ENCODE data around the gene KIF1B.
A peak's percentile ranks its signal among the peaks of the same experiment; 100 is the strongest.
"Not testable (repeated sequence)": the region's sequence is repeated elsewhere in the genome, so short reads cannot be mapped to it uniquely, and the experiment has no call there.

KIF1B gene

GRCh38 chr1:10210841-10211804, 753 bp downstream of the KIF1B start:
- DNase-seq (ENCODE audit: insufficient read length, low spot score) (peak; percentile 31), FAIRE-seq (no peak)
- no peak for TF ChIP-seq PAX5 (IDR thresholded peaks at IDR 0.05; ENCODE audit: insufficient read depth, low read length, severe bottlenecking)
- no peak for TF ChIP-seq POLR2A (IDR thresholded peaks at IDR 0.05; ENCODE audit: low read depth, low read length)
- TF ChIP-seq TAF1 (IDR thresholded peaks at IDR 0.05; ENCODE audit: low read depth, low read length): no peak
- TF ChIP-seq POU2F2 (IDR thresholded peaks at IDR 0.05; ENCODE audit: low read depth, low read length): no peak
- no peak for TF ChIP-seq POLR2AphosphoS5 (IDR thresholded peaks at IDR 0.05; ENCODE audit: low read depth, low read length)
- no peak for TF ChIP-seq SPI1 (IDR thresholded peaks at IDR 0.05; ENCODE audit: low read depth, low read length)

DNA sequence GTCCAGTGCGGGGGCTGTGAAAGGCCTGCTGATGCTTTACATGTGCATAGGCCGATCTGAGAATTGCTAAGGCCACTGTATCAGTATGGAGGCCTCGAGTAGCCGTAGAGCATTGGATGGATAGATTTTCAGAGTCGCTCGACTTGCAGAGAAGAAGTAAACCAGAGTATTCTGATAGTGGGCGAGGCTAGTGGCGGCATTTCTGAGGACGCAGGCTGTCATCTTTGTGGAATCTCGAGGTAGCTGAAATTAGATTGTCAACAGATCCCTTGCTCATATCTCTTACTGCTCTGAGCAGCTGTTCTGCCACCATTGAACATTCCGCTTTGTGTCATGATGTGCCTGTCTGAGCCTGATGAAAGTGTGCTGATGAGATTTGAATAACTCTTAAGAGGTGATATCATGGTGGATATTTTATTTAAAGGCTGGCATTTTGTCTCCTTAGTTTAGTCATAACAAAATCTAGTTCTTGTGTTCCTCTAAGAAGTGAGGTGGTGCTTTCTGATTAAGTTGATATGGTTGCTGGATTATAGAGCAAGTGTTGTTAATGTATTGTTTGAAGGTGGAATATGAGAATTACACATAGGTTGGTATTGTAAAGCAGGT, 1.5 kb downstream of the KIF1B start:
- TF ChIP-seq TAF1 (IDR thresholded peaks at IDR 0.05; ENCODE audit: low read depth, low read length) (no peak), POLR2AphosphoS5 (IDR thresholded peaks at IDR 0.05; ENCODE audit: low read depth, low read length) (no peak), POU2F2 (IDR thresholded peaks at IDR 0.05; ENCODE audit: low read depth, low read length) (no peak), PAX5 (IDR thresholded peaks at IDR 0.05; ENCODE audit: insufficient read depth, low read length, severe bottlenecking) (no peak), SPI1 (IDR thresholded peaks at IDR 0.05; ENCODE audit: low read depth, low read length) (no peak), POLR2A (IDR thresholded peaks at IDR 0.05; ENCODE audit: low read depth, low read length) (no peak)
- FAIRE-seq (peak; percentile 33), DNase-seq (ENCODE audit: insufficient read length, low spot score) (no peak)

GRCh38 chr1:10212476-10212875, 2.1 kb downstream of the KIF1B start:
- no peak for TF ChIP-seq PAX5 (IDR thresholded peaks at IDR 0.05; ENCODE audit: insufficient read depth, low read length, severe bottlenecking)
- no peak for TF ChIP-seq TAF1 (IDR thresholded peaks at IDR 0.05; ENCODE audit: low read depth, low read length)
- TF ChIP-seq POU2F2 (IDR thresholded peaks at IDR 0.05; ENCODE audit: low read depth, low read length): no peak
- no peak for TF ChIP-seq POLR2AphosphoS5 (IDR thresholded peaks at IDR 0.05; ENCODE audit: low read depth, low read length)
- no peak for TF ChIP-seq POLR2A (IDR thresholded peaks at IDR 0.05; ENCODE audit: low read depth, low read length)
- TF ChIP-seq SPI1 (IDR thresholded peaks at IDR 0.05; ENCODE audit: low read depth, low read length): no peak
- DNase-seq (ENCODE audit: insufficient read length, low spot score): no peak
- no peak for FAIRE-seq

DNA sequence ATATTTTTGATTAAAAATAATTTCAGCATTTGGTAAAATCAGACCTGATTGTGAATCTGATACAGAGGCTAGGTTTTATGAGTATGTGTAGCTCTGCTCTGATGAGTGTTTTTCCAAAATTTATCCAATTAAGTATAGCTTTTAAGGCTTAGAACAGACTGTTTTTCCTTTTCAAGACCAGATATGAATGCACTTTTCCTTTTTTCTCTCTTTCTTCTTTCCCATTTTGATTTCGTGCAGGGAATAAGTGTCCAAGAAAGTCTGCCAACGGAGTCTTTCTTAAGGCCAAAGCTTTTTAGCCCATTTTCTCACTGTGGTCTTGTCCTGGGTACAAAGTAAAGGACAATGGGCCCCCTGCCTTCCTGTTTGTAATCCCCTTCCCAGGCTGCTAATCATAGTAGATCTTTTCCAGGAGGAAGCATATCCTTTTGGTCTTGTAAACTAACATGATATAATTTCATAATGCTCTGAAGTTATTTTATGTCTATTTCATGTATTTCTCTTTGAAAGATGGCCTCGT, 2.9 kb downstream of the KIF1B start:
- no peak for FAIRE-seq
- DNase-seq (ENCODE audit: insufficient read length, low spot score): no peak
- TF ChIP-seq POLR2AphosphoS5 (IDR thresholded peaks at IDR 0.05; ENCODE audit: low read depth, low read length) (no peak), TAF1 (IDR thresholded peaks at IDR 0.05; ENCODE audit: low read depth, low read length) (no peak), POU2F2 (IDR thresholded peaks at IDR 0.05; ENCODE audit: low read depth, low read length) (no peak), PAX5 (IDR thresholded peaks at IDR 0.05; ENCODE audit: insufficient read depth, low read length, severe bottlenecking) (no peak), SPI1 (IDR thresholded peaks at IDR 0.05; ENCODE audit: low read depth, low read length) (no peak), POLR2A (IDR thresholded peaks at IDR 0.05; ENCODE audit: low read depth, low read length) (no peak)

GRCh38 chr1:10216090-10216749, 5.8 kb downstream of the KIF1B start:
- no peak for DNase-seq (ENCODE audit: insufficient read length, low spot score)
- FAIRE-seq: no peak
- TF ChIP-seq SPI1 (IDR thresholded peaks at IDR 0.05; ENCODE audit: low read depth, low read length): peak; percentile 43
- TF ChIP-seq PAX5 (IDR thresholded peaks at IDR 0.05; ENCODE audit: insufficient read depth, low read length, severe bottlenecking): no peak

DNA sequence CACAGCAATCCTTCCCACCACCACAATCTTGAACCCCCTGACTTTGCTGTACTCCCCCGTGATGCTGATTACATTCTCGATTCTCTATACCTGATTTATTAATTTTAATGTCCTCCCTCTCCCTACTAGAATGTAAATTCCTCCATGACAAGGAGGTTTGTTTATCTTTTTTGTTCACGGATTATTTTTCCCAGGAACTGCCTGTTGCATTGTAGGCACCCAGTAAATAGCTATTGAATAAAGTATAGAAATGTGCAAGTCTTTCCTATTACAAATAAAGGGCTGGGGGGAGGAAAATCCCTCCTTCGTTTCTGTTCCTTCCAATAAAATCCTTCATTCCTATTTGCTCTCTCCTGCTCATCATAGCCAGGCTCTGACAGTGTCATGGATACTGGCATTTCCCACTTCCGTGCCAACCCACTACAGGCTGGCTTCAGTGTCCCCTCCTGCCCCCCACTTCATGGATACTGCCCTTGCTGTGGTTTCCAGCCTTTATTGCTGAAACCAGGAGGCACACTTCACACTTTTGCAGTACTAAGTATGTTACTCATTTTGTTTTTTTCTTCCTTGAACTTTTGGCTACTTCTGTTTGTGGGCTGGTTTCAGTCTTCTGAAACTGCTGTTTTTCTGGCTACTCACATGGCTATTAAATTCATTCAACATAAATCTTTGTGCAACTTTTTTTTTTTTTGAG, 7.5 kb downstream of the KIF1B start:
- FAIRE-seq (no peak), DNase-seq (ENCODE audit: insufficient read length, low spot score) (no peak)
- TF ChIP-seq POLR2A (IDR thresholded peaks at IDR 0.05; ENCODE audit: low read depth, low read length): no peak
- no peak for TF ChIP-seq SPI1 (IDR thresholded peaks at IDR 0.05; ENCODE audit: low read depth, low read length)
- no peak for TF ChIP-seq POU2F2 (IDR thresholded peaks at IDR 0.05; ENCODE audit: low read depth, low read length)
- no peak for TF ChIP-seq PAX5 (IDR thresholded peaks at IDR 0.05; ENCODE audit: insufficient read depth, low read length, severe bottlenecking)
- TF ChIP-seq POLR2AphosphoS5 (IDR thresholded peaks at IDR 0.05; ENCODE audit: low read depth, low read length): no peak
- no peak for TF ChIP-seq TAF1 (IDR thresholded peaks at IDR 0.05; ENCODE audit: low read depth, low read length)

DNA sequence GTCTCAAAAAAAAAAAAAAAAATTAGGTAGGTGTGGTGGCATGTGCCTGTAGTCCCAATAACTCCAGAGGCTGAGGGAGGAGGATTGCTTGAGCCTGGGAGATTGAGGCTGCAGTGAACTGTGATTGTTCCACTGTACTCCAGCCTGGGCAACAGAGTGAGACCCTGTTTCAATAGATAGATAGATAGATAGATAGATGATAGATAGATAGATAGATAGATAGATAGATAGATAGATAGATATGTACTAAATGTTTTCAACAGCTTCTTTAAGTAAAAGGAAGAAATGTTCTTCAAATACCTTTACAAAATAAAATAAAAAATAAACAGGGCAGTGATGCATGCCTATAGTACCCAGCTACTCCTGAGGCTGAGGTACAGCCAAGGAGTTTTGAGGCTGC, 9.8 kb downstream of the KIF1B start:
- DNase-seq (ENCODE audit: insufficient read length, low spot score): no peak
- FAIRE-seq: no peak
- TF ChIP-seq POU2F2 (IDR thresholded peaks at IDR 0.05; ENCODE audit: low read depth, low read length) (no peak), POLR2A (IDR thresholded peaks at IDR 0.05; ENCODE audit: low read depth, low read length) (no peak), SPI1 (IDR thresholded peaks at IDR 0.05; ENCODE audit: low read depth, low read length) (no peak), TAF1 (IDR thresholded peaks at IDR 0.05; ENCODE audit: low read depth, low read length) (no peak), POLR2AphosphoS5 (IDR thresholded peaks at IDR 0.05; ENCODE audit: low read depth, low read length) (no peak), PAX5 (IDR thresholded peaks at IDR 0.05; ENCODE audit: insufficient read depth, low read length, severe bottlenecking) (no peak)

- FAIRE-seq; DNase-seq (ENCODE audit: insufficient read length, low spot score): not testable (repeated sequence)
Observed at GRCh38 chr1:10220657-10221056, 10.3 kb downstream of the KIF1B start.

DNA sequence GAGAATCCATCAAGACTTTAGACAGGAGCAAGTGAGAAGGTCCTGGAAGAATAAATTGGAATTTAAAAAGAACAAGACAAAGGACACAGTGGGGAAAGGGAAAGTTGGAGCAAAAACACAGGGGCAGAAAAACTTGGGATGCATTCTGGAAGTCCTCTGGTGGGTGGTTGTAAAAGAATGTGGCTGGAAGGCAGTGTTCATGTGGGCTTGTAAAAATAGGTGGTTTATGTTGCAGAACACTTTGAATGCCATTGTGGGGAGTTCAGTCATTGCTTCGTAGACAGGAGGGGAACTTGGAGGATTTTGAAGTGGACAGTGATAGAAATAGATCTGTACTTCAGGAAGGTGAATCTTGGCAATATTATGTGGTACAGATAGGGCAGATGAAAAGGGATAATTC, 15.2 kb downstream of the KIF1B start:
- no peak for FAIRE-seq
- TF ChIP-seq POLR2AphosphoS5 (IDR thresholded peaks at IDR 0.05; ENCODE audit: low read depth, low read length): no peak
- TF ChIP-seq POU2F2 (IDR thresholded peaks at IDR 0.05; ENCODE audit: low read depth, low read length): no peak
- no peak for TF ChIP-seq TAF1 (IDR thresholded peaks at IDR 0.05; ENCODE audit: low read depth, low read length)
- no peak for TF ChIP-seq SPI1 (IDR thresholded peaks at IDR 0.05; ENCODE audit: low read depth, low read length)
- TF ChIP-seq PAX5 (IDR thresholded peaks at IDR 0.05; ENCODE audit: insufficient read depth, low read length, severe bottlenecking): no peak
- no peak for TF ChIP-seq POLR2A (IDR thresholded peaks at IDR 0.05; ENCODE audit: low read depth, low read length)
- no peak for DNase-seq (ENCODE audit: insufficient read length, low spot score)
